Measurements from ENCODE around the gene TFEC. TPM values are rescaled to one million over a fixed set of nuclear protein-coding genes. Genes with fewer than 3 reads are reported as not detected.

Gene TFEC
- total RNA-seq, 3 donors from 2014 or later = 5.6 to 19.0 (median 7.2) TPM

- H3K27ac ChIP-seq = no peak overlapping the region
- TF ChIP-seq POLR2A (IDR thresholded peaks at IDR 0.05) = no peak
- TF ChIP-seq CTCF (IDR thresholded peaks at IDR 0.05) = no peak
- H3K4me3 ChIP-seq = no peak overlapping the region
- no peaks in the 10 kb centered on the region for H3K27me3 ChIP-seq
- intact Hi-C loops (cut with DNase I; ENCODE audit: low total_unique reads) = no loop called here
- no peaks in the 10 kb centered on the region for H3K4me1 ChIP-seq
- peaks cover 0 to 8% of the 10 kb centered on the region in 2 donors for H3K9me3 ChIP-seq
- H3K36me3 ChIP-seq = no peaks in the 10 kb centered on the region
- no peak for DNase-seq (ENCODE audit: low spot score in 2 of 2)
Measured at GRCh38 chr7:115995701-115996100, 34.9 kb downstream of the TFEC start.

- no peaks in the 10 kb centered on the region for H3K36me3 ChIP-seq
- no peak overlapping the region for H3K4me3 ChIP-seq
- DNase-seq (ENCODE audit: low spot score in 2 of 2) = no peak
- no peaks in the 10 kb centered on the region for H3K27me3 ChIP-seq
- TF ChIP-seq CTCF (IDR thresholded peaks at IDR 0.05) = no peak
- no peak for TF ChIP-seq POLR2A (IDR thresholded peaks at IDR 0.05)
- TF ChIP-seq POLR2AphosphoS5 (IDR thresholded peaks at IDR 0.05) = no peak
- intact Hi-C loops (cut with DNase I; ENCODE audit: low total_unique reads) = no loop called here
- no peaks in the 10 kb centered on the region for H3K4me1 ChIP-seq
- no peaks in the 10 kb centered on the region for H3K9me3 ChIP-seq
- no peak overlapping the region for H3K27ac ChIP-seq
Measured at GRCh38 chr7:115988401-115988800, 42.2 kb downstream of the TFEC start.

GRCh38 chr7:115987486-115987885, 43.1 kb downstream of the TFEC start:
- Histone ChIP-seq H3K9me3 (no peaks in the 10 kb centered on the region), H3K4me3 (no peak overlapping the region), H3K27me3 (no peaks in the 10 kb centered on the region), H3K36me3 (no peaks in the 10 kb centered on the region), H3K27ac (no peak overlapping the region), H3K4me1 (no peaks in the 10 kb centered on the region)
- no peak for TF ChIP-seq CTCF (IDR thresholded peaks at IDR 0.05)
- TF ChIP-seq POLR2AphosphoS5 (IDR thresholded peaks at IDR 0.05) = no peak
- TF ChIP-seq POLR2A (IDR thresholded peaks at IDR 0.05) = no peak
- no peak for DNase-seq (ENCODE audit: low spot score in 2 of 2)
- intact Hi-C loops (cut with DNase I; ENCODE audit: low total_unique reads) = no loop called here

GRCh38 chr7:115984105-115984504, 46.5 kb downstream of the TFEC start:
- intact Hi-C loops (cut with DNase I; ENCODE audit: low total_unique reads) = no loop called here
- Histone ChIP-seq H3K36me3 (no peaks in the 10 kb centered on the region), H3K9me3 (no peaks in the 10 kb centered on the region), H3K27me3 (no peaks in the 10 kb centered on the region), H3K4me1 (no peaks in the 10 kb centered on the region), H3K4me3 (no peak overlapping the region), H3K27ac (no peak overlapping the region)
- DNase-seq (ENCODE audit: low spot score in 2 of 2) = no peak
- TF ChIP-seq POLR2AphosphoS5 (IDR thresholded peaks at IDR 0.05) (no peak), POLR2A (IDR thresholded peaks at IDR 0.05) (no peak), CTCF (IDR thresholded peaks at IDR 0.05) (no peak)

GRCh38 chr7:115980159-115980558, 50.4 kb downstream of the TFEC start:
- no peaks in the 10 kb centered on the region for H3K36me3 ChIP-seq
- H3K27me3 ChIP-seq = no peaks in the 10 kb centered on the region
- no peak for TF ChIP-seq POLR2AphosphoS5 (IDR thresholded peaks at IDR 0.05)
- no peak for TF ChIP-seq POLR2A (IDR thresholded peaks at IDR 0.05)
- TF ChIP-seq CTCF (IDR thresholded peaks at IDR 0.05) = no peak
- no peak overlapping the region for H3K4me3 ChIP-seq
- no peak for DNase-seq (ENCODE audit: low spot score in 2 of 2)
- H3K27ac ChIP-seq = no peak overlapping the region
- H3K9me3 ChIP-seq = no peaks in the 10 kb centered on the region
- H3K4me1 ChIP-seq = no peaks in the 10 kb centered on the region
- intact Hi-C loops (cut with DNase I; ENCODE audit: low total_unique reads) = no loop called here
